Measurements from ENCODE around the gene CLK4. TPM values are rescaled to one million over a fixed set of nuclear protein-coding genes. Genes with fewer than 3 reads are reported as not detected.

CLK4 gene
- total RNA-seq, 1 donor from 2014 or later, result 25.6 TPM

GRCh38 chr5:178564397-178564796 is 62.5 kb downstream of the CLK4 start:
- H3K4me3 ChIP-seq (ENCODE audit: low read length in 3 of 3), result no peak overlapping the region
- no peaks in the 10 kb centered on the region for H3K36me3 ChIP-seq (ENCODE audit: control insufficient read depth in 3 of 3, insufficient read depth in 3 of 3, low read length in 3 of 3)
- no peak overlapping the region for H3K9ac ChIP-seq (ENCODE audit: low read depth in 1 of 3, low read length in 3 of 3)
- peaks cover 0 to 8% (median 3%) of the 10 kb centered on the region in 3 donors for H3K27me3 ChIP-seq (ENCODE audit: control insufficient read depth in 3 of 3, insufficient read depth in 3 of 3, low read length in 3 of 3)
- H3K27ac ChIP-seq (ENCODE audit: low read depth, low read length), result no peak overlapping the region
- no peaks in the 10 kb centered on the region for H3K4me1 ChIP-seq (ENCODE audit: control insufficient read depth in 3 of 3, insufficient read depth in 3 of 3, low read length in 3 of 3)
- no peaks in the 10 kb centered on the region for H3K9me3 ChIP-seq (ENCODE audit: control insufficient read depth in 3 of 3, low read length in 3 of 3)

GRCh38 chr5:178563621-178564020 is 63.2 kb downstream of the CLK4 start:
- Histone ChIP-seq H3K4me1 (ENCODE audit: control insufficient read depth in 3 of 3, insufficient read depth in 3 of 3, low read length in 3 of 3) (no peaks in the 10 kb centered on the region), H3K9ac (ENCODE audit: low read depth in 1 of 3, low read length in 3 of 3) (no peak overlapping the region), H3K9me3 (ENCODE audit: control insufficient read depth in 3 of 3, low read length in 3 of 3) (no peaks in the 10 kb centered on the region), H3K4me3 (ENCODE audit: low read length in 3 of 3) (no peak overlapping the region), H3K27ac (ENCODE audit: low read depth, low read length) (no peak overlapping the region), H3K27me3 (ENCODE audit: control insufficient read depth in 3 of 3, insufficient read depth in 3 of 3, low read length in 3 of 3) (peaks cover 0 to 11% (median 3%) of the 10 kb centered on the region in 3 donors), H3K36me3 (ENCODE audit: control insufficient read depth in 3 of 3, insufficient read depth in 3 of 3, low read length in 3 of 3) (no peaks in the 10 kb centered on the region)

DNA sequence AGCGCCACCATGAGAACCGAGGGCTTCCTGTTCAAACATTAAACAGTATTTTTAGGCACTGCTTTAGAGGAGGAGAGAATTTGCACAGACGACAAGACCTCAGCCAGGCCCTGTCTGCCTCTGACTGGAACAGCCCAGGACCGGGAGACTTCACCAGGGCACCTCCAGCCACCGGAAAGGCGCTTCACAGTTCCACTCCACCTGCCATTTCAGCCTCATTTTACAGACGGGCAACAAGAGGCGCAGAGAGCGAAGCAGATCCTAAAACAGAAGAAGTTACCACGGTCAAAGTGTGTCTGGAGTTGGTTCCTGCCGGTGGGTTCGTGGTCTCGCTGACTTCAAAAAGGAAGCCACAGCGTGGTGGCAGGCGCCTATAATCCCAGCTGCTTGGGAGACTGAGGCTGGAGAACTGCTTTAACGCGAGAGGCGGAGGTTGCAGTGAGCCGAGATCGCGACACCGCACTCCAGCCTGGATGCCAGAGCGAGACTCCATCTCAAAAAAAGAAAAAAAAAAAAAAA is 65.0 kb downstream of the CLK4 start:
- Histone ChIP-seq H3K4me3 (ENCODE audit: low read length in 3 of 3) (no peak overlapping the region), H3K9ac (ENCODE audit: low read depth in 1 of 3, low read length in 3 of 3) (no peak overlapping the region), H3K9me3 (ENCODE audit: control insufficient read depth in 3 of 3, low read length in 3 of 3) (no peaks in the 10 kb centered on the region), H3K36me3 (ENCODE audit: control insufficient read depth in 3 of 3, insufficient read depth in 3 of 3, low read length in 3 of 3) (no peaks in the 10 kb centered on the region), H3K27me3 (ENCODE audit: control insufficient read depth in 3 of 3, insufficient read depth in 3 of 3, low read length in 3 of 3) (peaks cover 0 to 14% (median 3%) of the 10 kb centered on the region in 3 donors), H3K27ac (ENCODE audit: low read depth, low read length) (no peak overlapping the region), H3K4me1 (ENCODE audit: control insufficient read depth in 3 of 3, insufficient read depth in 3 of 3, low read length in 3 of 3) (no peaks in the 10 kb centered on the region)

DNA sequence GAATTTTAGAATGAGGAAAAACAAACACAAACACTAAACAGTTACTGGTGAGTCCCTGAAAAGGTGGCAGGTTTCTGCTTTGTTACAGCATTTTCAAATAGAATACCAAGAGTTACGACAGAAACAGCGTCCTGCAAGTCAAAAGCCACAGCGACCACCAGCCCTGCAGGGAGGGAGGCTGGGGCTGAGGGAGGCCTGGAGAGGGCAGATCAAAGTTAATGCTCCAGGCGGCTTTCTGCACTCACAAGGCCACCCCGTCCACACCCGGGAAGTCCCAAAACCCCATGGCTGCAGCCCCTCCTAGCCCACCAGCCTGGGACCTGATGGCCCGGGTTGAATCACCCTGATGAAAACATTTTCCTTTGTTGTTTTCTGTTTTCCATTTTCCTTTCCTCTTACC is 65.9 kb downstream of the CLK4 start:
- H3K27me3 ChIP-seq (ENCODE audit: control insufficient read depth in 3 of 3, insufficient read depth in 3 of 3, low read length in 3 of 3), result peaks cover 0 to 15% (median 3%) of the 10 kb centered on the region in 3 donors
- no peak overlapping the region for H3K4me3 ChIP-seq (ENCODE audit: low read length in 3 of 3)
- no peak overlapping the region for H3K27ac ChIP-seq (ENCODE audit: low read depth, low read length)
- H3K36me3 ChIP-seq (ENCODE audit: control insufficient read depth in 3 of 3, insufficient read depth in 3 of 3, low read length in 3 of 3), result no peaks in the 10 kb centered on the region
- H3K9ac ChIP-seq (ENCODE audit: low read depth in 1 of 3, low read length in 3 of 3), result no peak overlapping the region
- H3K4me1 ChIP-seq (ENCODE audit: control insufficient read depth in 3 of 3, insufficient read depth in 3 of 3, low read length in 3 of 3), result no peaks in the 10 kb centered on the region
- no peaks in the 10 kb centered on the region for H3K9me3 ChIP-seq (ENCODE audit: control insufficient read depth in 3 of 3, low read length in 3 of 3)

- H3K36me3 ChIP-seq (ENCODE audit: control insufficient read depth in 3 of 3, insufficient read depth in 3 of 3, low read length in 3 of 3), result no peaks in the 10 kb centered on the region
- H3K9ac ChIP-seq (ENCODE audit: low read depth in 1 of 3, low read length in 3 of 3), result no peak overlapping the region
- H3K4me1 ChIP-seq (ENCODE audit: control insufficient read depth in 3 of 3, insufficient read depth in 3 of 3, low read length in 3 of 3), result peaks cover 0 to 3% (median 0%) of the 10 kb centered on the region in 3 donors
- peaks cover 0 to 10% (median 3%) of the 10 kb centered on the region in 3 donors for H3K27me3 ChIP-seq (ENCODE audit: control insufficient read depth in 3 of 3, insufficient read depth in 3 of 3, low read length in 3 of 3)
- H3K4me3 ChIP-seq (ENCODE audit: low read length in 3 of 3), result no peak overlapping the region
- no peak overlapping the region for H3K27ac ChIP-seq (ENCODE audit: low read depth, low read length)
- no peaks in the 10 kb centered on the region for H3K9me3 ChIP-seq (ENCODE audit: control insufficient read depth in 3 of 3, low read length in 3 of 3)
These were observed 69.4 kb downstream of the CLK4 start for GRCh38 chr5:178557416-178557815.

- Histone ChIP-seq H3K27me3 (ENCODE audit: control insufficient read depth in 3 of 3, insufficient read depth in 3 of 3, low read length in 3 of 3) (peaks cover 0 to 10% (median 6%) of the 10 kb centered on the region in 3 donors), H3K4me3 (ENCODE audit: low read length in 3 of 3) (no peak overlapping the region), H3K27ac (ENCODE audit: low read depth, low read length) (no peak overlapping the region), H3K4me1 (ENCODE audit: control insufficient read depth in 3 of 3, insufficient read depth in 3 of 3, low read length in 3 of 3) (peaks cover 3 to 7% (median 6%) of the 10 kb centered on the region in 3 donors), H3K9ac (ENCODE audit: low read depth in 1 of 3, low read length in 3 of 3) (no peak overlapping the region), H3K36me3 (ENCODE audit: control insufficient read depth in 3 of 3, insufficient read depth in 3 of 3, low read length in 3 of 3) (no peaks in the 10 kb centered on the region), H3K9me3 (ENCODE audit: control insufficient read depth in 3 of 3, low read length in 3 of 3) (no peaks in the 10 kb centered on the region)
These were observed 71.1 kb downstream of the CLK4 start for GRCh38 chr5:178555771-178556211.

- Histone ChIP-seq H3K9ac (ENCODE audit: low read depth in 1 of 3, low read length in 3 of 3) (no peak overlapping the region), H3K36me3 (ENCODE audit: control insufficient read depth in 3 of 3, insufficient read depth in 3 of 3, low read length in 3 of 3) (no peaks in the 10 kb centered on the region), H3K4me3 (ENCODE audit: low read length in 3 of 3) (no peak overlapping the region), H3K27me3 (ENCODE audit: control insufficient read depth in 3 of 3, insufficient read depth in 3 of 3, low read length in 3 of 3) (peaks cover 0 to 10% (median 6%) of the 10 kb centered on the region in 3 donors), H3K27ac (ENCODE audit: low read depth, low read length) (no peak overlapping the region), H3K4me1 (ENCODE audit: control insufficient read depth in 3 of 3, insufficient read depth in 3 of 3, low read length in 3 of 3) (peaks cover 3 to 7% (median 6%) of the 10 kb centered on the region in 3 donors), H3K9me3 (ENCODE audit: control insufficient read depth in 3 of 3, low read length in 3 of 3) (no peaks in the 10 kb centered on the region)
These were observed 71.8 kb downstream of the CLK4 start for GRCh38 chr5:178555005-178555404.

DNA sequence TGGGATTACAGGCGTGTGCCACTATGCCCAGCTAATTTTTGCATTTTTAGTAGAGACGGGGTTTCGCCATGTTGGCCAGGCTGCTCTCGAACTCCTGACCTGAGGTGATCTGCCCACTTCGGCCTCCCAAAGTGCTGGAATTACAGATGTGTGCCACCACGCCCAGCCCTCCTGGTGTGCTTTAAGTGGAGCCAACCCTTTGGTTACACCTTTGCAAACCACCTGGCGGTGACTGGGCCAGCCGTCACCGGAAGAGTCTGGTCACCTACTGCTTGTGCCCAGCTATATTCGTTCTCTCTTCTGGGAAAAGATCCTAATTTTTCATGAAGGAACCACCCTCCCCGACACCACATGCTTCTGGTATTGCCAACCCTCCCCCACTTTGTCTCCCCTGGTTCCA is 72.5 kb downstream of the CLK4 start:
- Histone ChIP-seq H3K27me3 (ENCODE audit: control insufficient read depth in 3 of 3, insufficient read depth in 3 of 3, low read length in 3 of 3) (peaks cover 0 to 10% (median 4%) of the 10 kb centered on the region in 3 donors), H3K4me1 (ENCODE audit: control insufficient read depth in 3 of 3, insufficient read depth in 3 of 3, low read length in 3 of 3) (peaks cover 3 to 7% (median 6%) of the 10 kb centered on the region in 3 donors), H3K9ac (ENCODE audit: low read depth in 1 of 3, low read length in 3 of 3) (no peak overlapping the region), H3K9me3 (ENCODE audit: control insufficient read depth in 3 of 3, low read length in 3 of 3) (no peaks in the 10 kb centered on the region), H3K36me3 (ENCODE audit: control insufficient read depth in 3 of 3, insufficient read depth in 3 of 3, low read length in 3 of 3) (no peaks in the 10 kb centered on the region), H3K4me3 (ENCODE audit: low read length in 3 of 3) (no peak overlapping the region), H3K27ac (ENCODE audit: low read depth, low read length) (no peak overlapping the region)

DNA sequence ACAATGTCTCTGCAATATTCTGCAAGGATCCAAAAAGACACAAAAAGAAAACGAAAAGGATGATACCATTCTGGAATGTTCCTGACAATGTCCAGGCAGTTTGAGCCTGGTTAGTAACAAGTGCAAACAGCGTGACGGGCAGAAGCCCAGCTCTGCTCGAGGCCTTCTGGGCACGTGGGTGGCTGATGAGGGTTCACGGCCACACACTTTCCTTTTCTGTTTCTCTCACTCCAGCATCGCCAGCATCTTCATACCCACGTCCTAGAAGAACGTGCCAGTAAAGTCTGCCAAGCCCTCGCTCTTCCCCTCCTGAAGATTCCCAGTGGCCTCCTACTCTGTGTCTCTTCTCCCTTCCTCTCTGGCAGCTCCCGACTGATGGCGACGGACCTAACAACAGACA is 73.3 kb downstream of the CLK4 start:
- no peak overlapping the region for H3K9ac ChIP-seq (ENCODE audit: low read depth in 1 of 3, low read length in 3 of 3)
- peaks cover 0 to 7% (median 4%) of the 10 kb centered on the region in 3 donors for H3K27me3 ChIP-seq (ENCODE audit: control insufficient read depth in 3 of 3, insufficient read depth in 3 of 3, low read length in 3 of 3)
- no peaks in the 10 kb centered on the region for H3K9me3 ChIP-seq (ENCODE audit: control insufficient read depth in 3 of 3, low read length in 3 of 3)
- H3K4me3 ChIP-seq (ENCODE audit: low read length in 3 of 3), result no peak overlapping the region
- H3K27ac ChIP-seq (ENCODE audit: low read depth, low read length), result no peak overlapping the region
- H3K4me1 ChIP-seq (ENCODE audit: control insufficient read depth in 3 of 3, insufficient read depth in 3 of 3, low read length in 3 of 3), result peaks cover 3 to 7% (median 6%) of the 10 kb centered on the region in 3 donors
- no peaks in the 10 kb centered on the region for H3K36me3 ChIP-seq (ENCODE audit: control insufficient read depth in 3 of 3, insufficient read depth in 3 of 3, low read length in 3 of 3)
